HCT116 (cell line): ENCODE results near the gene PDIK1L.

Experiments used
- CEBPB ChIP-seq: IDR thresholded peaks from 2 replicates; pipeline ENCODE4 v1.6.1; 2012; ENCODE audit warnings: low read depth
- POLR2A ChIP-seq: IDR thresholded peaks from 2 replicates; pipeline ENCODE4 v1.7.0; 2011; ENCODE audit warnings: borderline replicate concordance; ENCODE audit not compliant: insufficient read depth, insufficient read length; ENCODE audit errors: extremely low read depth
- POLR2AphosphoS5 ChIP-seq: IDR thresholded peaks from 2 replicates; pipeline ENCODE4 v1.6.1; 2011; ENCODE audit warnings: mild to moderate bottlenecking, low read depth, low read length, moderate library complexity
- RAD21 ChIP-seq: IDR thresholded peaks from 2 replicates; pipeline ENCODE4 v1.6.1; 2012; ENCODE audit warnings: low read depth, mild to moderate bottlenecking
- YY1 ChIP-seq: IDR thresholded peaks from 2 replicates; pipeline ENCODE4 v1.6.1; 2011; ENCODE audit warnings: low read length, low read depth, moderate library complexity, mild to moderate bottlenecking; ENCODE audit not compliant: insufficient replicate concordance; ENCODE audit errors: extremely low read depth
- TF ChIP-seq, protein P1 (sequence below), 3 experiments: fragments of 200-600 bp in 1 of 3; sonication (generic) in 1 of 3; IDR thresholded peaks in 2 of 3; conservative IDR thresholded peaks in 1 of 3; 2 replicates each; pipeline ENCODE4 v1.5.1; 2012 to 2017; ENCODE audit warnings: low read depth in 2 of 3, low read length in 2 of 3, antibody characterized with exemption in 1 of 3, borderline replicate concordance in 1 of 3, control low read depth in 1 of 3, mild to moderate bottlenecking in 1 of 3, mixed read lengths in 1 of 3, mixed run types in 1 of 3, moderate library complexity in 1 of 3; ENCODE audit not compliant: insufficient read depth in 1 of 3
- TF ChIP-seq, protein P2 (sequence below): IDR thresholded peaks from 2 replicates; pipeline ENCODE4 v1.6.1; 2012

DNA sequence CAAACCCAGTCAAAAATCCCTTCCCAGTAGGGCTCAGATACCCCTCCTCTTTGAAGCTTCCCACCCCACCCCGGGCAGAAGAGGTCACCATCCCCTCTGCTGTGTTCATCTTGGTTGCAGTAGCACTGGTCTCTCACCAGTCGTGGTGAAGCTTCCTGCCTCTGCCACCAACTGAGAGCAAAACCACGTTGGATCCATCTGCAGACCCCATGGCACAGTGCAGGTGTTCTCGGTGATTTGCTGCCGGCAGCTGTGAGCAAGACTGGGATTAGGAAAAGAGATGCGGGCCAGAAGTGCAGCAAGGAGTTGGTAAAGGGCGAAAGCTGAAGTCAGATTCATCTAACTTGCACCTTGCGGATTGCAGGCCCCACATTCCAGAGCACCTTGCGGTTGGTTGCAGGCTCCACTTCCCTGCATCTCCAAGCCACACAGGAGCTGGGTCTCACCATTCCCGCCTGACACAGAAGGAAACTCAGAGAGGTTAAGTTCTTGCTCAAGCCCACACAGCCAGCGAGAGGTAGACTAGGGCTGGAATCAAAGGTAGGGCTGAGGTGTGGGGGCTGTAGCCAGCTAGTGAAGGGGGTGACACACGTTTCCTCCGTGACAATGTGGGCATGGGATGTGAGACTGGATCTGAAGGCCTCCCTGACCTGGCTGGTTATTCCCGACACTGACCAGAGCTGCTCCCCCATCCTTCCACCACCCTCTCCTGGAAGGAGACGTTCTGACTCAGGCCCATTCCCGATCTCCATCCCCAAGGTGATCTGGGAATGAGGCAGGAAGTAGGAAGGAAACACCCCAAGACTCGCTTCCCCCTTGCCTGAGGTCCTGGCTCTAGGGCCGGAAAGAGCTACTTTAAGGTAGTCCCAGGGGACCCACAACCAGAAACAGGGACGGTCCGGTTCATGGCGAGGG is 44.0 kb downstream of the PDIK1L start:
- no peak for TF ChIP-seq POLR2A
- no peak for TF ChIP-seq RAD21
- TF ChIP-seq POLR2AphosphoS5, result no peak
- TF ChIP-seq, protein P1, sequence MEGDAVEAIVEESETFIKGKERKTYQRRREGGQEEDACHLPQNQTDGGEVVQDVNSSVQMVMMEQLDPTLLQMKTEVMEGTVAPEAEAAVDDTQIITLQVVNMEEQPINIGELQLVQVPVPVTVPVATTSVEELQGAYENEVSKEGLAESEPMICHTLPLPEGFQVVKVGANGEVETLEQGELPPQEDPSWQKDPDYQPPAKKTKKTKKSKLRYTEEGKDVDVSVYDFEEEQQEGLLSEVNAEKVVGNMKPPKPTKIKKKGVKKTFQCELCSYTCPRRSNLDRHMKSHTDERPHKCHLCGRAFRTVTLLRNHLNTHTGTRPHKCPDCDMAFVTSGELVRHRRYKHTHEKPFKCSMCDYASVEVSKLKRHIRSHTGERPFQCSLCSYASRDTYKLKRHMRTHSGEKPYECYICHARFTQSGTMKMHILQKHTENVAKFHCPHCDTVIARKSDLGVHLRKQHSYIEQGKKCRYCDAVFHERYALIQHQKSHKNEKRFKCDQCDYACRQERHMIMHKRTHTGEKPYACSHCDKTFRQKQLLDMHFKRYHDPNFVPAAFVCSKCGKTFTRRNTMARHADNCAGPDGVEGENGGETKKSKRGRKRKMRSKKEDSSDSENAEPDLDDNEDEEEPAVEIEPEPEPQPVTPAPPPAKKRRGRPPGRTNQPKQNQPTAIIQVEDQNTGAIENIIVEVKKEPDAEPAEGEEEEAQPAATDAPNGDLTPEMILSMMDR (IDR thresholded peaks at IDR 0.05 in 2 of 3, conservative IDR thresholded peaks at IDR 0.05 in 1 of 3; ENCODE audit: borderline replicate concordance in 1 of 3, insufficient read depth in 1 of 3, low read depth in 2 of 3, low read length in 2 of 3), result no peak
- TF ChIP-seq, protein P2, sequence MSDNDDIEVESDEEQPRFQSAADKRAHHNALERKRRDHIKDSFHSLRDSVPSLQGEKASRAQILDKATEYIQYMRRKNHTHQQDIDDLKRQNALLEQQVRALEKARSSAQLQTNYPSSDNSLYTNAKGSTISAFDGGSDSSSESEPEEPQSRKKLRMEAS, result no peak
- TF ChIP-seq YY1, result no peak
- TF ChIP-seq CEBPB, result no peak
